GM18505 (cell line): ENCODE data around the gene SLC49A4.

Experiments
- ATAC-seq: cut with Tn5 transposase; IDR thresholded peaks from one replicate; pipeline ENCODE4 v1.9.1; 2021; ENCODE audit not compliant: unreplicated experiment
- POLR2A ChIP-seq: IDR thresholded peaks from 4 replicates; pipeline ENCODE4 v1.6.1; 2011; ENCODE audit warnings: borderline replicate concordance; ENCODE audit not compliant: insufficient read depth, insufficient read length; ENCODE audit errors: extremely low read depth

The SLC49A4 gene

DNA sequence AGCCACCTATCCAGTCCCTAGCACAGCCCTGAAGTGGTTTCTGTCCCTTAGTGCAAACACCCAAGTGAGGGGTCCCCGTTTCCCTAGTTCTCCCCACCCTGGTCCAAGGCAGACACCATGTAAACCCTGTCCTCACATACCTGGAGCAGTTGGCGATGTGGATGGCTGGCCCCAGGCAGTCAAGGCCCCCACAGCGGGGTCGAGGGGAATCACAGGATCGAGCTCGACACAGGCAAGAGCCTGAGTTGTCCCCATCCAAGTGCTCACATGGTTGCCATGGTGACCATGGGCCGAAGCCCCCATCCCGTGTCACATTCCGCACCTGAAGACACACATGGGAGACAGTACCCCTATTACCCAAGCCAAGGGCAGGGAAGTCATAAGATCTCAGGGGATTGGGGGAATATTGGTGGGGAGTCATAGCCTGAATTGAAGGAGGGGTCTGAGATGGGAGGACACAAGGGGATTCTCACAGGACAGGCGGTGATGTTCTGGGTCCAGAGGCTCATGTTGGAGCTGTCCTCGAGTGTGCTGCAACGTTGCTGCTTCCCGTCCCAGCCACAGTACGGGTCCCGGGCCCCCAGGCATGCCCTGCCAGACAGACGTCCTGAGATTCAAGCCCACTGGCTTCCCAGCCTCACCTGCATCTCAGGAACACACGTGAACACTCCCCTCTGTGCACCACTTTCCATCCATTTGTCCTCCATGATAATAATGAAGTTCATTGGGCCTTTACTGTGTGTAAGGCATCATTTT, 120.6 kb downstream of the SLC49A4 start:
- TF ChIP-seq POLR2A: no peak

DNA sequence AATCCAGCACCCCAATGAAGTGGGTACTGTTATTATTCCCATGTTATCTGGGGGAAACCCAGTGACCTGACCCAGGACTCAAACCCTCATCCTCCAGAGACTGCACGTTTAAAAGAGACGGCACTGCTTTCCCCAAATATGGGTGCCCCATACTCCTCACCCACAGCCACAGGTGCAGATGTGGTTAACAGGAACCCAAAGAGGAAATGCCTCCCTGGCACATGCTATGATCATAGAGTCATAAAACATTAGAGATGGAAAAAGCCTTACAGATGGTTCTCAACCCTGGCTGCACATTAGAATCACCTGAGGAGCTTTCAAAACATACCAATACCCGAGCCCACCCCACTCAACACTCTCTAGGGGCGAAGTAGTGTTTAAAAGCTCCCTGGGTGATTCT, 121.2 kb downstream of the SLC49A4 start:
- no peak for TF ChIP-seq POLR2A
- ATAC-seq: no peak

More for the DNA sequence above, 120.6 kb downstream of the SLC49A4 start:
- ATAC-seq: no peak

DNA sequence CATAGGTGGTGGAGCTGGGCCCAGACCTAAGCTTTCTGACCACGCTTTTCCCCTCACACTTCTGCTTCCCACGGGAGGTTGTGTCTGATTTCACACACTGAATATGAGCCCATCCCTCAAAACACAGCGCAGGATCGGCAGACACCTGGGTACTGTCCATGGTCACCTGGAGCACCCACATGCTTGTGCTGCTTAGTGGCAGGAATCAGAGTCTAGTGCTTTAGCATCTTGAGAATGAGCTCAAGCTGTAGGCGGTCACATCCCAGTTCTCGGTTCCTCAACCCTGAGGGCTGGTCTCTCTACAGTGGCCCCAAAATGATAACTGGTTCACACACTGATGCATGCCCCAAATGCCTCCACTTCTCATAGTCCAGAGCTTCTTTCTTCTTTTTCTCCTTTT, 121.7 kb downstream of the SLC49A4 start:
- peak; percentile 64 for ATAC-seq
- TF ChIP-seq POLR2A: no peak

DNA sequence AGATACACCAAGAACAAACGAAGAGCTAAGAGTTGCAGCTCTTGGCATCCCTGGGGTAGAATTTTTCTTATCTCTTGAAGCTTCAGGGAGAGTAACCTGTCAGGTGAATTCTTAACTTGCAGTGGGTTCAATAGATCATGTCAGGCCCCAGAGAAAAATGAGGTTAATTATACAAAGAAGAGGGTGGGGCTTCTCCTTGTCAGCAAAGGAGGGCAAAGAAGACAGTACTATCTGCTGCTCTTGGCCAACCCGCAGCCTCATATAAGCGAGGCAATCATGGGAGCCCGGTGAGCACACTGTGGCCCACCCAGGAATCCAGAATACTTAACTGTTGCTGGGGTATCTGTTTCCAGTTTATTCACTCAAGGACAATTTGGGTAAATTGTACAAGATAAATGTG, 122.5 kb downstream of the SLC49A4 start:
- TF ChIP-seq POLR2A: no peak
- ATAC-seq: no peak

DNA sequence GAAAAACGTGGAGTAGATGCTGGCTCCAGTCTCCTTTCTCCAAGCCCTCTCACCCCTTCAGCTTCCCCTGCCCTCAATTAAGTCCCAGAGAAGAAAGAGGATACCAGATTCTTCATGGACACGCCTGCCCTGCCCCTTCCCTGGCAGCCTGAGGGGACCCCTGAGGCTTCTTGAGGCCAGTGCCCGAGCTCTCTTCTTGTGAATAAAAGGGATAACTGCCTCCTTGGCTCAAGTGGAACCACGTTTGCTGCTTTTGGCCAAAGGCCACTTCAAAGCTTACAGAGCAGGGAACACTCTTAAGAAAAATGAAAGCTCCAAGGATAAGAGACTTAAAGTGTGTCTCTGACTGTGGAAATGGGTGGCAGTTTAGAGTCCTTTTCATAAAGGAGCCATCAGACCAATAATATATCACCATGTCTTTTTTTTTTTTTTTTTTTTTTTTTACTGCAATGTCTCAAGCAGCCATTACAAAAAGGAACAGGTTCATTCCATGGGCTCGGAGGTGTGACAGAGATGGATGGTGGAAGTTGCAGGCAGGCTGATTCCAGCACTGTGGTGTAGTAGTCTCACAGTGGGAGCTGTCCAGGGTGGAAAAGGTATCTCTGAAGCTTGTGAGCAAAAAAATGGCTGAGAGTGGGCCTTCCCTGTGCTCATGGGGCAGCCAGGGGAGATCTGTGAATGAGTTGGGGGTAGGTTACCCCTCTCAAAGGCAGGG, 123.9 kb downstream of the SLC49A4 start:
- no peak for ATAC-seq
- no peak for TF ChIP-seq POLR2A

DNA sequence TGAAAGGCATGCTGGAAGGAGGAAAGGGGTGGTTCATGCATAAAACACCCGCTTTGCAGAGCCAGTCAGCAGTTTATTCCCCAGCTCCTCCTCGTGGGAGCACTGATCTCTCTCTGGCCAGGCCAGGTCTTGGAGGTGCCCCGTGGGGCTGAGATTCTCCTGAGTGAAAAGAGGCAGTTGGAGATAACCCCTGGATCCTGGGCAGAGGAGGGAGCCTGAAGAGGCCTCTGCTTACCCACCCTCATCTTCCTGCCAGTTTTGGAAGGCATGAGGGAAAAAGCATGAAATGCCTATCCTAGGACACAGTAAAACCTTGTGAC, 124.4 kb downstream of the SLC49A4 start:
- TF ChIP-seq POLR2A: no peak
- ATAC-seq: no peak

DNA sequence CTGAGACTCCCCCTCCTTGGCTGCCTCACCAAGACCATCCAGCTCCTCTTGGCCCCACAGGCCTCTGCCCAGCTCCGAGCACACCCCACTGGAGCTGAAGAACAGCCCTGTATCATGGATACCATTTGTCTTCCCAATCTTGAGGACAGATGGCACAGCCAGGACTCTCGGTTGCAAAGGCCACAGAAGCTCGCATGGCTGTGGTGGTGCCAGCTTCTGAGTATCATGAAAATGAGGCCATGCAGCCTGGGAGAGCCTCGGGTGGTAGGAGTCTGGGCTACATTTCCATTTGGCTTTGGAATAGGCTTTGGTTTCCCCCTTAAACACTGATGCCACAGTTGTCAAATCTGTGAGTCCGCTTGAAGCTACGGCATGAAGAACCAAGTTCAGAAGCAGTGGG, 126.1 kb downstream of the SLC49A4 start:
- no peak for ATAC-seq
- TF ChIP-seq POLR2A: no peak

DNA sequence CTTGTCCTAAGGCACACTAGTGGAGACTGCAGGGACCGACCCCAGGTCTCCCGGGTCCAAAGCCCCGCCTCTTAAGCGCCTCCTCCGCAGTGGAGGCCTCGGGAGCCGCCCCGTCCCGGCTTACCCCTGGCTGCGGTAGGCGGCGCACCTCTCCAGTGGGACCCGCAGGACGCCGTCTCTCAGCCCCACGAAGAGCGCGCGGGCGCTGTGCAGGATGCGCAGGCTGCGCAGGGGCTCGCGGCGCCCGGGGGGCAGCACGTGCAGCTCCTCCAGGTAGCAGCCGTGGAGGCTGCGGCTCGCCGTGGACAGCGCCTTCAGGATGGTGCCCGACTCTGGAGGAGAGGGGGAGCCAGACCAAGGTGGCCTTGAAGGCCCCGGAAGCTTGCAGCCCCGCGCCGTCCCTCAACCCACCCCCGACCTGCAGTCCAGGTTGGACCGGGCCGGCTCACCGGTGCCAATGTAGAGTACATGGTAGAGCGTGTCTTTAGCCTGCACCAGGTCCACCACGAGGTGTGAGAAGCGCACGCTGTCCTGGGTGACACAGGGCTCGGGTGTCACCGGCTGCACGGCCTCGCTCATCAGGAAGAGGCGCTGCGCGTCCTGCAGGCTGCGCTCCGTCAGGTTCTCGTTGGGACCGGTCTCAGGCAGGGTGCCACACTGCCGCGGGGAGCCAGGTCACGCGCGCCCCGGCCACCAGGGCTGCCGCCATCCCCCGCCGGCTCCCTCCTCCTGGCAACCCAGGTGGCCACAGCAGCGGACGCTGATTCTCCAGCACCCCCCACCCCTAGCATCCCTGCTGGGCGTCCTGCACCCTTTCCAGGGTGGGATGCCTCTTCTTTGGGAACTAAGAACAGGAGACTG, 127.2 kb downstream of the SLC49A4 start:
- no peak for TF ChIP-seq POLR2A
- no peak for ATAC-seq

DNA sequence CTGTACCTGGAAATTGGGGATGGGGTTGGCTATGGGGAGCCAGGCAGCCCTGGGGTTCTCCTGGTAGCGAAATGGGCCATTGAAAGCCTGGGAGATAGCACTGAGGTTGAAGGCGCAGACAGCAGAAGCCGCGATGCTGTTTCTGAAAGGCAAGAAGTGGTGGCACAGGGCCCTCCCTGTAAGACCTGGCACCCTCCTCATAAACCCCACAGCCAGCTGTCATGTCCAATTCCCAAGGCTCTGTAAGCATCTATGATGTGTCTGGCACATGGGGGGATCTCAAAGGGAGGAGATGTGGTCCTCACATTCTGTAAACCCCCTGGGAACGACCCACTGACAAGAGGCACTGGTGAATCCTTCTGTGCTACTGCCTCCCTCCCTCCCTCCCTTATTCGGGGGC, 128.7 kb downstream of the SLC49A4 start:
- no peak for TF ChIP-seq POLR2A
- no peak for ATAC-seq

DNA sequence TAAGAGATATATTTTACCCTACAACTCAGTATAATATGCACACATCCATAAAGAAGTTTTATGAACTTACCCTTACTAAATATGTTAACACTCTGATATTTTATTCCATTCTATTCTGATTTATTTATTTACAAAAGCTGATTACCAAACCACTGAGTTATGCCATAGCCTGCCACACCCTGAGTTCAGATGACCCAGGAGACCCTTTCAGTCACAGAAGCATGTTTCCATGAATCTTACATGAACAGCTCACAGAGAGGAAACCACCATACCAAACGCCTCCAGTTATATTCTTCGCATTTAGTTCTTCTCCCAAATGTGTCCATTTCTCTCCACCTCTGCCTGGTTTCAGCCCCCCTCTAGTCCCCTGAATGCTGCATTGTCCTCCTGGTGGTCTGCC, 129.2 kb downstream of the SLC49A4 start:
- no peak for TF ChIP-seq POLR2A
- no peak for ATAC-seq

DNA sequence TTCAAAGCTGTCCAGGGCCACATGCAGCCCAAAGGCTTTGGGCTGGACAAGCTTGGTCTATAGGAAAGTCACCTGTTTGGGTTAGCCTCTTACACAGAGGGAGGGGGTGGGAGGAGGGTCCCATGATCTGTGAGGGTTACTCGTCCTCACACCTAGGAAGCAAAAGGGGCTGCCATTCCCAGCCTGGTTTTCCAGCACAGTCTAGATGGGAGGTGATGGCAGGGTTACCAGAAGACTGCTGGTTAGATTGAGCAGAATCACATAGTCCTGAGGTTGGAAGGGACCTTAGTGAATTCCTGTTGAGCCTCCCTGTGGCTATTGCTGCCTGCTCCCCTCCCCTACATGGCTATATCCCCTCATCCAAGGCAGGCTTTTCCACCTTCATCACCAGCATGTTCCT, 130.9 kb downstream of the SLC49A4 start:
- ATAC-seq: no peak
- no peak for TF ChIP-seq POLR2A

DNA sequence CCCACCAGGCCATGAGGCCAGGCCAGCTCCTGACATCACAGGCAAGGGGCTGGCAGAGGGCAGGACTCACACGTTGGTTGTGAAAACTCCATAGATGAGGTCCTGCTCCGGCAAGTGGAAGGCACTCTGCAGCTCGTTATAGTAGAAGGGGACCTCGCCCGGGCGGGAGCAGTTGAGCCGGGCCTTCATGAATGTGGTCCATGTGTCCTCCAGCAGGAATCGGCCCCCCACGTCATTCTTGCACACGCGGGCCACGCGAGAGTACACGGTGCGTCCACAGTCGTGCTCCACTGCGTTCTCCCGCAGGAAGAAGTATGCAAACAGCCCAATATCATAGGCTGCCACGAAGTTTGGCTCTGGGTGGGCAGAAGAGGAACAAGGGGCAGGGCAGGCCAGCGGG, 131.5 kb downstream of the SLC49A4 start:
- no peak for TF ChIP-seq POLR2A
- ATAC-seq: no peak

DNA sequence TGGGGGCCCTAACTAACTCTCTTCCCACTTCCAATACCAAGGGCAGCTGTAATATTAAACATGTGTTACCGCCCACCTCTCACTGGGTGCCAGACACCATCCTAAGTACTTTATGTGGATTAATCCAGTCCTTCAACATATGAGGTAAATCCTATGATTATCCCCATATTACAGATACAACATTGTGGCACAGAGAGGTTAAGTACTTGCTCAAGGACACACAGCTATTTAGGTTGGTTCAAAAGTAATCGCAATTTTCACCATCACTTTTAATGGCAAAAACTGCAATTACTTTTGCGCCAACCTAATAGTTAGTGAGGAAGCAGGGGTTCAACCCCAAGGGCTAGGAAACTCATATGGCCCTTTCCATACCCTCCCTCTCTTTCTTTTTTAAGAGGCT, 131.9 kb downstream of the SLC49A4 start:
- no peak for ATAC-seq
- no peak for TF ChIP-seq POLR2A
